Measurements from ENCODE around the gene ILK. TPM values are rescaled to one million over a fixed set of nuclear protein-coding genes. Genes with fewer than 3 reads are reported as not detected.

The ILK gene
- total and polyA plus RNA-seq, 2 donors (not counting 3 experiments of a cell fraction or from before 2014, with no cell fraction given), result 221 to 296 TPM

GRCh38 chr11:6554828-6555706 lies 48.5 kb upstream of the ILK start:
- CTCF ChIA-PET, result interaction anchor here (0.9 to 1.8 kb wide), 3 partner anchors 9 to 30 kb away, joined by 3 to 12 read pairs (median 4); no protein-coding TSS in a partner anchor
- no peak for FAIRE-seq
- H3K4me1 ChIP-seq (ENCODE audit: control insufficient read depth, extremely low read depth, insufficient read depth, low read length), result no peaks in the 10 kb centered on the region
- no peaks in the 10 kb centered on the region for H3K79me2 ChIP-seq (ENCODE audit: control insufficient read depth, insufficient read depth, low read length)
- no TSS peak for BruUV-seq (replicated peaks)
- H3K27ac ChIP-seq (ENCODE audit: insufficient read depth, low read depth, low read length), result no peak overlapping the region
- no peak overlapping the region for H3K9ac ChIP-seq (replicated peaks; ENCODE audit: extremely low read depth, insufficient read depth, low read length)
- no peak for TF ChIP-seq GATA2 (IDR thresholded peaks at IDR 0.05; ENCODE audit: insufficient read depth, insufficient read length, low read depth, low read length)
- TF ChIP-seq MAX (IDR thresholded peaks at IDR 0.05; ENCODE audit: insufficient read depth, insufficient read length), result no peak
- no peak for TF ChIP-seq EZH2 (IDR thresholded peaks at IDR 0.05; ENCODE audit: borderline replicate concordance, low read depth, low read length, severe bottlenecking)
- no peak for TF ChIP-seq POLR2AphosphoS5 (IDR thresholded peaks at IDR 0.05; ENCODE audit: insufficient read depth, low read depth, low read length)
- no peak for TF ChIP-seq FOS (IDR thresholded peaks at IDR 0.05; ENCODE audit: borderline replicate concordance, insufficient read depth, low read length)
- TF ChIP-seq CTCF (IDR thresholded peaks at IDR 0.05; ENCODE audit: extremely low read depth in 1 of 2, insufficient read depth in 1 of 2, low read depth in 1 of 2, low read length in 2 of 2), result no peak
- TF ChIP-seq POLR2A (IDR thresholded peaks at IDR 0.05; ENCODE audit: low read depth, low read length), result no peak
- TF ChIP-seq MYC (IDR thresholded peaks at IDR 0.05; ENCODE audit: low read depth, low read length), result no peak
- no peak for TF ChIP-seq JUN (IDR thresholded peaks at IDR 0.05; ENCODE audit: borderline replicate concordance, insufficient read depth, insufficient read length, low read depth)
- H3K9me3 ChIP-seq (replicated peaks; ENCODE audit: control insufficient read depth, insufficient read depth, low read length), result no peaks in the 10 kb centered on the region
- dilution Hi-C loops (cut with MboI; ENCODE audit: extremely low pct_ligation_motif_present, low sequenced_read_pairs), result no loop called here
- H3K36me3 ChIP-seq (ENCODE audit: control insufficient read depth in 2 of 2, extremely low read depth in 1 of 2, insufficient read depth in 2 of 2, low read length in 2 of 2), result no peaks in the 10 kb centered on the region
- no peaks in the 10 kb centered on the region for H3K27me3 ChIP-seq (ENCODE audit: control insufficient read depth in 2 of 2, insufficient read depth in 2 of 2, low read length in 2 of 2)
- no peak overlapping the region for H3K4me2 ChIP-seq (ENCODE audit: insufficient read depth, low read length)
- DNase-seq (ENCODE audit: low read depth, low spot score), result no peak
- POLR2A ChIA-PET, result no interaction called here
- H3K4me3 ChIP-seq (replicated peaks in 1 of 3; ENCODE audit: insufficient read depth in 1 of 3, low read depth in 1 of 3, low read length in 3 of 3), result no peak overlapping the region
- H4K20me1 ChIP-seq (replicated peaks; ENCODE audit: control insufficient read depth, extremely low read depth, insufficient read depth, low read length), result no peaks in the 10 kb centered on the region
- no peaks in the 10 kb centered on the region for H3K9me1 ChIP-seq (replicated peaks; ENCODE audit: control insufficient read depth, extremely low read depth, insufficient read depth, low read length)
- intact Hi-C loops (cut with micrococcal nuclease), result no loop called here
- no peak overlapping the region for H2AFZ ChIP-seq (ENCODE audit: low read depth, low read length)

Data from endothelial cell of umbilical vein (primary cell).